HG02938 (cell line): Measurements from ENCODE around the gene C4orf46.

Experiments used
- ATAC-seq: cut with Tn5 transposase; IDR thresholded peaks from one replicate; pipeline ENCODE4 v1.9.1; 2021; ENCODE audit warnings: mild to moderate bottlenecking, moderate library complexity; ENCODE audit not compliant: unreplicated experiment

Gene C4orf46

DNA sequence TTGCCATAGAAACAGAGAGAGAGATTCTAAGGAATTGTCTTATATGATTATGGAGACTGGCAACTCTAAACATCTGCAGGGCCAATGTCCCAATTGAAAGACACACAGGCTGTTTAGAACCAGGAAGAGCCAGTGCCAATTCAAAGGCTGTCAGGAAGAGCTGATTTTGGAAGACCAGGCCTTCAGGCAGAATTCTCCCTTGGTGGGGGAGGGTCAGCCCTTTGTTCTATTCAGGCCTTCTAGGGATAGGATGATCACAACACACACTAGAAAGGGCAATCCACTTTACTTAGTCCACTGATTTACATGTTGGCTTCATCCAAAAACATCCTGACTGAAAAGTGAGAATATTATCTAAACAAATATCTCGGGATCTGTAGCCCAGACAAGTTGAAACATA, 15.2 kb downstream of the C4orf46 start:
- no peak for ATAC-seq

DNA sequence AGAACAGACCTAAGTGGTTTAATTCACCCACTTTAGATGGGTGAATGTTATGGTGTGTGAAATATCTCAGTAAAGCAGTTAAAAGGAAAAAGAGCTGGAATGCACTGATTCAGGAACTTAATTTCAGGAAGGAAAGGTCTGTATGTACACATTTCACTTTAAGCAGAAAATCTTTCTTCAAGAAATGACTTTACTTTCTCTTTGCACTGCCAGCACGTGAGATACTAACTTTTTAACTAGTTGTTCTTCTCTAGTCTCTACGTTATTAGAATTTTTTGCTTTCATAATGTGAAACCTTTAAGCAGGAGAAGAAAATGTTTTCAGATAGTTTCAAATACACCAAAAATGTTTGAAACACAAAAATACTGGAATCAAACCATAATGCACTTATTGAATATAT, 18.8 kb downstream of the C4orf46 start:
- ATAC-seq, result no peak

DNA sequence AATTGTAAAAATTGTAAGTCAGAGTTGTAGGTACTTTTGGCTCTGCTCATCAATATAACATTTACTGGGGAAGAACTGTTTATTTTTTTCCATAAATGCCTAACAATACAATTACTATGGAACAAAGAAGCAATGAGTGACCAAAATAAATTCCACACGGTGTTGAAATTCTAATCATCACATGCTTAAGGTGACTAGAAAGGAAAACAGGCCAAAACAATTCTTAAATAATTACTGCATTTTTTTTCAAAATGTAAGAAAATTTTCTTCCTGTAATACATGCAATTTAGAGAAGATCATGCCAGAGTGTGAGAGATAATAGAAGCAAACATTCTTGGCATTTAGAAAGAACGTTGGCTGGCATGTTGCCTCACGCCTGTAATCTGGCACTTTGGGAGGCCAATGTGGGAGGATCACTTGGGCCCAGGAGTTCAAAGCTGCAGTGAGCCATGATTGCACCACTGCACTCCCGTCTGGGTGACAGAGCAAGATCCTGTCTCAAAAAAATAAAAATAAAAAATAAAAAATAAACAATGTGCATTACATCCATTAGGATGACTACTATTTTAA, 22.5 kb downstream of the C4orf46 start:
- no peak for ATAC-seq

DNA sequence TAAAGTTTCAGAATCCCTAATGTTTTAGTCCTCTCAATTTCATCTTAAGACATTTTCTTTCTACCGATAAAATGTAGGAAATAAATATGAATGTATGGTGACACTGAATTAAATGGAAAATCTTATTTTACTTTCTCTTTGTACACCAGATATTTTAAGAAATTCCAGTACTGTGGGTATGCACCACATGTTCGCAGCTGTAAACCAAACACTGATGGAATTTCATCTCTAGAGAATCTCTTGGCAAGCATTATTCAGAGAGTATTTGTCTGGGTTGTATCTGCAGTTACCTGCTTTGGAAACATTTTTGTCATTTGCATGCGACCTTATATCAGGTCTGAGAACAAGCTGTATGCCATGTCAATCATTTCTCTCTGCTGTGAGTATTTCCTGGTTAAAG, 26.9 kb downstream of the C4orf46 start:
- ATAC-seq, result no peak

DNA sequence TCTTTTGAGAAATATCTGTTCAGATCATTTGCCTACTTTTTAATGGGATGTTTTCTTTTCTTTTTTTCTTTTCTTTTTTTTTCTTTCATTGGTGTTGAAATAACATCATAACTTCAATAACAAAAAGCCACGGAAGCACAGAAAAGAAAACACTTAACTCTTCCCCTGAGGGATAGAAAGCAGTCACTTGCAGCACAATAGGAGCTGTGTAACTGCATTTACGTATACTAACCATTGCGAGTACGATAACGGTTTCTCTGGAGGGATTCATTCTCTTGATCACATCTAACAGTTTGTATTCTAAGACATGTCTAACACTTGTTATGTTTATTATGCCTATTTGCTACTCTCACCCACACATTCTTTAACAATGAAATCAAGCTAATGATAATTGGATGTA, 27.3 kb downstream of the C4orf46 start:
- ATAC-seq, result no peak

DNA sequence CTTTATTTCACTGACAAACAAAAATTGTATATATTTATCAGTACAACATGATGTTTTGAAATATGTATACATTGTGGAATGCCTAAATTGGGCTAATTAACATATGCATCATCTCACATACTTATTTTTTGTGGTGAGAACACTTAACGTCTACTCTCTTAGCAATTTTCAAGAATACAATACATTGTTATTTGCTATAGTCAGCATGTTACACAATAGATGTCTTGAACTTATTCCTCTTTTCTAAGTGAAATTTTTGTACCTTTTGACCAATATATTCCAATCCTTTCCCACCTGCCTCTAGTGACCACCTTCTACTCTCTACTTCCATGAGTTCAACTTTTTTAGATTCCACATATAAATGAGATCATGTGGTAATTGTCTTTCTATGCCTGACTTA, 35.1 kb downstream of the C4orf46 start:
- no peak for ATAC-seq

DNA sequence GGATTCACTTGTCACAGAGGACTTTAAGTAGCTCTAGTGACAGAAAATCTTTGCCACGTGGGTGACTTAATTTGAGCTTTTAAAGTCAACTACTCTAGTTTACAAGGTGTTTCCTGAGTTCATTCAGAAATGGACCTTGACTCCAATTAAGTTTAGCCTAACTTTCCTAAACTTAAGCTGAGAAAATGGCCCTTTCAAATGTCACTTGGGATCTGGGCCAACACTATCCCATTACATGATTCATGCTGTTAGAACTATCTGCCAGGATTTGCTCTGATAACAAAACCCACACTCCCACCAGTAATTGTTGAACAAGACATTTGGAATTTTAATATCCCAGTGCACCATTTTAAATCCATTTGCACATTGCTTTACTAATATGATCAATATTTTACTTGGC, 40.8 kb downstream of the C4orf46 start:
- ATAC-seq, result no peak

DNA sequence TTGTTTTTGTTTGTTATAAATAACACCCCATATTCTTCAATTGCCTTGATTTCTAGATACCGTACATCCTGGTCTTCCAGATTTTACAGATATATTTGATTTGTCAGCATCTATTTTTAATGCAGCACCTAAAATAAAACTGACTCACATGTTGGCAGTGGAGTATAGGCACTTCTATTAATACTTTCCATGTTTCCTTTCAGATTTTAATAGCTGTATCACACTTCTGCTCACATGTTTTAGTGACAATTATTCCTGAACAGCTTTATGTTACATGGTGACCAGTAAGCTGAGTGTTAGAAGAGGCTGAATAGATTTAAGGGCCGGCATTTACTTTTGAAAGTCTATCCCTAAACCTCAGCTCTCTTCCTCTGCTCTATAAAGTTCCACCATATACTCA, 46.1 kb downstream of the C4orf46 start:
- ATAC-seq, result no peak

DNA sequence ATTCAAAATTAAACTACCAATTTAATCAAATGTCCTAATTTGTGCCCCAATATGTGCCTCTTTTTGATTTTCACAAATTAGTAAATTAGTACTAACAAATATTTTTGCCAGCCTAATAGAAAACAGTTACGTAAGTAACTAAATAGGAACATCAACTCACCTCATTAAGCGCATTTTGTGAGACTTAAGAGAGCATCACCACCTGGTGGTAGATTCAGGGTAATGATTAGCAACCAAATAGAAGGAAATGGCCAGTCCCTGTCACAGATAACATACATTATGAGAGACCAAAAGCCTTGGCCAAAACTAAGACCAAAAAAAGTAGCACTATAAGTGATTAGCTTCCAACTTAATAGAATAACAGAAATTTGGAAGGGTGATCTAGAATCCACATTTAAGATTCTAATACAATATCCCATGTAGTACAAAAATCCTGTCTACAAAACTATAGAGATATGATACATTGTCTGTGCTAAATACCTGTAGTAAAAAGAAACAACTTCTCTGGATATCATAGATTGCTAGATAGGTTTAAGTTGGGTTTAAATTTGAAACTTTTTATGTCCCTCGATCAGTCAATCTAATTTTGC, 46.7 kb downstream of the C4orf46 start:
- ATAC-seq, result peak; percentile 89

DNA sequence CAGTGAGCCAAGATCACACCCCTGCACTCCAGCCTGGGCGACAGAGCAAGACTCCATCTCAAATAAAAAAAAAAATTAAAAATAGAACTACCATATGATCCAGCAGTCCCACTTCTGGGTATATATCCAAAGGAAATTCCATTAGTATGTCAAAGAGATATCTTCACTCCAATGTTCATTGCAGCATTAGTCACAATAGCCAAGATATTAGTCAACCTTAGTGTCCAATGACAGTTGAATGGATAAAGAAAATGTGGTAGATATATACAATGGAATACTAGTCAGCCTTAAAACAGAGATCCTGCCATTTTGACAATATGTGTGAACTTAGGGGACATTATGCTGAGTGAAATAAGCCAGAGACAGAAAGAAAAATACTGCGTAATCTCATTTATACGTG, 49.4 kb downstream of the C4orf46 start:
- ATAC-seq, result no peak

DNA sequence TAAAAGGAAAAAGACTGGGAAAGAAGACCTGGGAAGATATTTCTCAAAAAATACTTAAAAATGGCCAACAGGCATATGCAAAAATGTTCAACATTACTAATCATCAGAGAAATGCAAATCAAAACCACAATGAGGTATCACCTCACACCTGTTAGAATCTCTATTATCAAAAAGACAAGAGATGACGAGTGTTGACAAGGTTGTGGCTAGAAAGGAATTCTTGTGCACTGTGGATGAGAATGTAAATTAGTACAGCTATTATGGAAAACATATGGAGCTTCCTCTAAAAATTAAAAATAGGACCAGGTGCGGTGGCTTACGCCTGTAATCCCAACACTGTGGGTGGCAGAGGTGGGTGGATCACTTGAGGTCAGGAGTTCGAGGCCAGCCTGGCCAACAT, 50.0 kb downstream of the C4orf46 start:
- no peak for ATAC-seq

DNA sequence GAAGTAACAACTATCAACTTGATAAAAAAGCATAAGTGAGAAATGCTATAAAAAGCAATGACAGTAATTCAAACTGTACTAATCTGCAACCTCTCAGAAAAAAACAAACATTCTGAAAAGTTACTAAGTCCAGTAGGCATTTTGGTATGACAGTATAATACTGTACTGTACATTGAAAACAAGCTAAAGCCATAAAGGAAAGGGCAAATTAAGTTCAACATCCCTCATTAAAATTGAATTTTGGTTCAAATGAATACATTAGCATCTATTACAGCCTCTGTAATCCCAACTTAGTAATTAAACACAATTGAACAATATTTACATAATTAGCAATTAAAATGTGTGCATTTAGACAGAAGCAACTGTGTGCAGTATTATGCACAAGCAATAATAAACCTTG, 53.7 kb downstream of the C4orf46 start:
- ATAC-seq, result no peak
